Hepatocyte (in vitro differentiated cells): ENCODE data around the gene TTC7B.

Experiments used
- CTCF ChIP-seq: fragments of 200-600 bp; sonication (generic); IDR thresholded peaks from 2 replicates; pipeline ENCODE4 v1.5.1; 2016; ENCODE audit warnings: antibody characterized with exemption, mild to moderate bottlenecking; ENCODE audit not compliant: poor library complexity
- EZH2phosphoT487 ChIP-seq: fragments of 200-600 bp; sonication (generic); IDR thresholded peaks from one replicate; pipeline ENCODE4 v1.6.1; 2018; ENCODE audit warnings: antibody characterized with exemption, mild to moderate bottlenecking, low read depth, moderate library complexity; ENCODE audit not compliant: unreplicated experiment, severe bottlenecking

DNA sequence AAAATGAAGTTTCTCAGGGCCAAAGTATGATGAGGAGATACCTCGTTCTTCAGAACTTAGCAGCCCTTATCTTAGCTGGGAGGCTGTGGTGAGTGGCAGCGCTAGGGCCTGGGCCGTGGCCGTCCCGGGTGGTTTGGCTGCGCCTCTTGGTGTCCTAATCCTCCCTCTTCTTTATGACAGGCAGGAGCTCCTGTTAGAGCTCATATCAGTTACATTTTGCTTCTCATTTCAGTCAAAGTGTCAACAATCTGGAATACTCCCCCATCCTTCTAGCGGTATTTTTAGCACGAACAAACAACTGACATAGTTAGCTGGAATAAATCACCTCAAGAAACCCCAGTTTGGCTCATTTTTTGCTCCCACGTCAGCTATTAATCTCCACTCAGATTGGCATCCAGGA, 188.8 kb downstream of the TTC7B start:
- TF ChIP-seq CTCF: no peak
- no peak for TF ChIP-seq EZH2phosphoT487
